HG03469 (cell line): Measurements from ENCODE around the gene DCP1B.

Experiments used
- ATAC-seq: cut with Tn5 transposase; IDR thresholded peaks from one replicate; pipeline ENCODE4 v1.9.1; 2021; ENCODE audit warnings: mild to moderate bottlenecking, moderate library complexity, moderate number of reproducible peaks; ENCODE audit not compliant: unreplicated experiment

DCP1B gene

GRCh38 chr12:1920971-1921370 is 83.3 kb downstream of the DCP1B start:
- no peak for ATAC-seq

GRCh38 chr12:1920436-1920835 is 83.8 kb downstream of the DCP1B start:
- ATAC-seq, result no peak

GRCh38 chr12:1919763-1920162 is 84.5 kb downstream of the DCP1B start:
- no peak for ATAC-seq

- no peak for ATAC-seq
These were observed 85.0 kb downstream of the DCP1B start for GRCh38 chr12:1919284-1919683.

GRCh38 chr12:1918884-1919236 is 85.4 kb downstream of the DCP1B start:
- no peak for ATAC-seq

GRCh38 chr12:1918081-1918883 is 86.0 kb downstream of the DCP1B start, which contains the start of gene CACNA2D4:
CACNA2D4 (minus strand) TSS chr12:1918652; CDS start chr12:1918473, 179 bp downstream.
- no peak for ATAC-seq

GRCh38 chr12:1917172-1918070 is 86.8 kb downstream of the DCP1B start:
- no peak for ATAC-seq

GRCh38 chr12:1916371-1917171 is 87.7 kb downstream of the DCP1B start:
- ATAC-seq, result no peak

GRCh38 chr12:1915082-1915968 is 88.9 kb downstream of the DCP1B start:
- ATAC-seq, result no peak

- ATAC-seq, result no peak
These were observed 89.9 kb downstream of the DCP1B start for GRCh38 chr12:1914114-1914911.

GRCh38 chr12:1913377-1914113 is 90.7 kb downstream of the DCP1B start:
- no peak for ATAC-seq

GRCh38 chr12:1912580-1913376 is 91.5 kb downstream of the DCP1B start:
- ATAC-seq, result no peak

- no peak for ATAC-seq
These were observed 92.4 kb downstream of the DCP1B start for GRCh38 chr12:1911598-1912575.

- ATAC-seq, result no peak
These were observed 93.8 kb downstream of the DCP1B start for GRCh38 chr12:1910468-1910867.

GRCh38 chr12:1908758-1909157 is 95.5 kb downstream of the DCP1B start:
- no peak for ATAC-seq
